NCI-H510A (cell line): ENCODE results near the gene OR2A1.
"Not testable (repeated sequence)": the region's sequence is repeated elsewhere in the genome, so short reads cannot be mapped to it uniquely, and the experiment has no call there.

Source experiments
- DNase-seq: peaks from one replicate; lab custom pipeline; 2025; lab: John Stamatoyannopoulos, UW

Gene OR2A1

GRCh38 chr7:144325868-144326267, 13.6 kb downstream of the OR2A1 start:
- not testable (repeated sequence) for DNase-seq

DNA sequence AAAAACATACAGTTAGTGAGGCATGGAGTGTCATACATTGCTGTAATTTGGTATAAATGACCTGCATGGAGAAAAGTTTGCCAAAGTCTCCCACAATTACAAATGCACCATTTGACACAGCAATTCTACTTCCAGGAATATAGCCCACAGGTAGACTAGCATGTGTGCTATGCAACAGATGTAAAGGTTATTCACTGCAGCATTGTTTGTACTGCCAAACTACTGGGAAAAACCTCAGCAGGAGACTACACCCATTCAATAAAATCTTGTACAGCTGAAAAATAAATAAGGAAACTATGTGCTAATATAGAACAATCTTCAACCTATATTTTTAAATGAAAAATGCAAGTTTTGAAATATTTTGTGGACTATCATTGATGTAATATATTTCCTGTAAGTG, 17.8 kb downstream of the OR2A1 start:
- DNase-seq = not testable (repeated sequence)

DNA sequence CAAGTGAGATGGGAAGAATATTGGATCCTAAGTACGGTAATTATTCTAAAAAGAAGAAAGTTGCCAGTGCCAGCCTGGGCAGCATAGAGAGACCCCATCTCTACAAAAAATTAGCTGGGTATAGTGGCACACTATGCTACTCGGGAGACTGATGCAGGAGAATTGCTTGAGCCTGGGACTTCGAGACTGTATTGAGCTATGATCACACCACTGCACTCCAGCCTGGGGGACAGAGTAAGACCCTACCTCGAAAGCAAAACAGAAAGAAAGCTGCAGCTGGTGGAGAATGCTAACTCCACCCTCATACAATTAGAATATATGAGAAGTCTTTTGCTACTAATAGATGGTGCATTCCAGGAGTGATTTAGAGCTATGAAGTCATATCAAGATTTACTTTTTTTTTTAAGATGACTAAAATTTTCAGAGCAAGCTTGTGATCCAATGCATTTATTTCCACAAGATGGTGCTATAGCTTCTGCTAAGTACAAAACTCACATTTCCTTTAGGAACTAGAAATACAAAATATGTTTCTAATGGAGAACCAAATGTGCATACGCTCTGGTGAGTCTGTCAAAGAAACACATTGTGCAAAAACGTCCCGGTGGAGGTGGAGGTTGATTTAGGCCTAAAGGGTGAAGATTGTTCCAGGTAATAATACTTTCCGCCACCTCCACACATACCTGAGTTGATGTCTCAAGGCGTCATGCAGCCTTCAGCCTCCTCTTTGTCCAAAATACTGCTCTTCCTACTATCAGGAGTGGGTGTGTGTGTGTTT, 19.2 kb downstream of the OR2A1 start:
- not testable (repeated sequence) for DNase-seq

GRCh38 chr7:144331996-144332288, 19.7 kb downstream of the OR2A1 start:
- not testable (repeated sequence) for DNase-seq

GRCh38 chr7:144348625-144349024, 36.4 kb downstream of the OR2A1 start:
- not testable (repeated sequence) for DNase-seq

DNA sequence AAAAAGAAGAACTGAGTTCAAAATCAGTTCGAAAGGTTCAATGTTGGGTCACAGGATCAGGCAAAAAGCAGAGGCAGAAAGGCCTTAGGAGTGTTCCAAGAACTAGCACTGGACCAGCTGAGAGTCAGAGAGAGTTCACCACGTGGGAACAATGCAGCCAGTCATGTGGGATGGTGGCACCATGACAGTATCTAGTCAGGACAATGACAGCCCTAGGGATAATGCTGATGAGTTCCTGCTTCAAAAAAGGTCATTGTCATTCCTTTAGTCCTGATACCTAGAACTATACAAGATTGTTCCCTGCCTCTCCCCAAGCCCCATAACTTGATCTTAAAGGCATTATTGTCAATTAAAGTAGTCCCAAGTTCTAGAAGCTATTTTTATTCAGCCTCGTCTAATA, 39.4 kb downstream of the OR2A1 start:
- DNase-seq = not testable (repeated sequence)

DNA sequence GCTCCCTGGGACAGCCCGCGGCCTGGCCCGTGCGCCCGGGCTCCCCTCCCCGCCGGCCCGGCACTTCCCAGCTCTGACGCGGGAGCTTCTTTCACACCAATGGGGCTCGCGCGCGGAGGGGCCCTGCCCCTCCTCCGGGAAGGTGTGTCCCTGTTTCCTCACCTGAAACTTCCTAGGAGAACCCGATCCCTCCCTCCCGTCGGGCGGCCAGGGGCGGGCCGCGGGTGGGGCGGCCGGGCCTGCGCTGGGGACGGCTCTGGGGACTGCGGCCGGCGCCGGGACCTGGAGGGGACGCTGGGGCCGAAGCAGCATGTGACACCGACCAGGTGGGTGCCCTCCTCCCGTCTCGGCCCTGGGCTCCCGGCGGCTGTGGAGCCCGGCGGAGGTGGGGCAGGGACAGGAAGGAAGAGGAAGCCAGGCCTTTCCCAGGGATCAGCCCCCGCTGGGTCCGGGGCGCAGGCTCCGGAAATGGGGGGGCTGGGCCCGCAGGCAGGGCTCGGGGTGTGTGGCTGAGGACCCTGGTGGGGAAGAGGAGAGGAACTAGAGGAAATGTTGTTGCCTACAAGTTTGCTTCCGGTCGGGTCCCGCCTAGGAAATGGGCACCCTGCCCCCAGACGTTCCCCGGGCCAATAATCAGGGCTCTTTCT, 43.1 kb downstream of the OR2A1 start, which contains the start of gene ARHGEF5:
TSS of gene ARHGEF5 (plus strand) at position 227 of the 647 bp plus-strand sequence. CDS start 7,268 bp downstream, outside the sequence.
- not testable (repeated sequence) for DNase-seq

DNA sequence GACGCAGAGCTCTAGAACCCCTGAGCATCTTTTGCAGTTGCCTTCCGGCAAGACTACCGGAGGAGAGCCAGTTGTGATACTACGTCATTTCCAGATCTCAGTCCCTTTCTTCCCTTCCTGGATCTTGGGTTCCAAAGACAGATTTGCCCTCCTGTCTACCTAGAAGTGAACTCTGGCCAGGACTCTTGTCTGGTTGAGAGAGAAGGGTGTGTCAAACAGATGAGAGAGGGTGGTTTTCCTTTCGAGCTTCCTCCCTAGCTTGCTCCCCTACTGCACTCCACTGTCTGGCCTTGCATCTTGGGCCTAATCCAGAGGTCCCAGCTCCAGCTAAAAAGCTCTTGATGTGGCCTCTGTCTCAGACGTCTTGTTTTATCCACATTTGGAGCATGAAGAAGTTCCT, 44.0 kb downstream of the OR2A1 start:
- DNase-seq = not testable (repeated sequence)

GRCh38 chr7:144356860-144357259, 44.6 kb downstream of the OR2A1 start:
- not testable (repeated sequence) for DNase-seq

- not testable (repeated sequence) for DNase-seq
Observed at GRCh38 chr7:144362061-144362460, 49.8 kb downstream of the OR2A1 start.

- not testable (repeated sequence) for DNase-seq
Observed at GRCh38 chr7:144365523-144365922, 53.3 kb downstream of the OR2A1 start.

DNA sequence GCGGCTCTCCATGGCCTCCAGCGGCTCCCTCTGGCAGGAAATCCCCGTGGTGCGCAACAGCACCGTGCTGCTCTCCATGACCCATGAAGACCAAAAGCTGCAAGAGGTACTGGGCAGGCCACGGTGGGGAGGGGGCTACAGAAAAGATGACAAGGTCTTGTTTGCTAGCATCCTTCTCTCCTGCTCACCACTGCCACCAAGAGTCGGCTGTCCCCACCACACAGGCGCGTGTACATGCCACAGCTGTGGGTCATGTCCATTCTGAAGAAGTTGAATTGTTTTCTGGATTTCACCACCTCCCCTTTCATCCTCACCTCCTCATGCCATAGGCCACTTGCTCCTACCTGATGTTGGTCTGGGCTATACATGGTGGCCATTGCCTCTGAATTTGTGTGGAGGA, 55.0 kb downstream of the OR2A1 start:
- DNase-seq = not testable (repeated sequence)

- DNase-seq = not testable (repeated sequence)
Observed at GRCh38 chr7:144369221-144369620, 57.0 kb downstream of the OR2A1 start.
